Measurements from ENCODE around the gene EPN1.

DNA sequence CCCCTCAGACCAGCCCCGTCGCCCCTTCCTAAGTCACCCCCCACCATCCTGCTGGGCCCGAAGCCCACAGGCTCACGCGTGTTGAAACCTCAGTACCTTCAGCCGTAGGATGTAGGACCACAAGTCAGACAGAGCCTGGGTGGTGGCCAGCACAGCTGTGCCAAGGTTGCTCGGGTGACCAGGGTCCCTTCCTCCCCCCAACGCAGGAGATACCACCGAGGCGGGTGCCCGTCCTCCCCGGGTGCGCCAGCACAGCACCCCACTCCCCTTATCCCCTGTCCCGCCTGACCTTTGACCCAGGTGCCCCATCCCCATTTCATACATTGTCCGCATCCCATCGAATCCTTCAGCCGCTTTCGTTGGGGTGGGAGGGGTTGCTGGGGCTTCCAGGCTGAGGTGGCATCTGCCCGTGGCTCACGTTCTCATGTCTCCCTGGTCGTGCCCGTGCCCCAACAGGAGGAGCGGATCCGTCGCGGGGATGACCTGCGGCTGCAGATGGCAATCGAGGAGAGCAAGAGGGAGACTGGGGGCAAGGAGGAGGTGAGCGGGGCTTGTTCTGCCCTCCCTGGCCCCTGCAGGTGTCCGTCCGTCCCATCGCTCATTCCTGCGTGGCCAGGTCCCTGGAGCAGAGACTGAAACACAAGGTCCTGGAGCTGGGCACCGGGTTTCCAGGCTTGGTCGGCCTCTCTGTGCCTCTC, 14.5 kb downstream of the EPN1 start:
- no peak for TF ChIP-seq REST (IDR thresholded peaks at IDR 0.05; ENCODE audit: low read depth)
- TF ChIP-seq CEBPB (IDR thresholded peaks at IDR 0.05): no peak

All from Ishikawa (cell line).